C4-2B (cell line): ENCODE results near the gene GLI1.

Experiments used
- ZFX ChIP-seq: fragments of 450-650 bp; IDR thresholded peaks from 2 replicates; pipeline ENCODE4 v1.6.1; 2017
- TF ChIP-seq, protein P1 (sequence below): fragments of 450-650 bp; conservative IDR thresholded peaks from 2 replicates; pipeline ENCODE4 v1.5.1; 2017; ENCODE audit warnings: mild to moderate bottlenecking

DNA sequence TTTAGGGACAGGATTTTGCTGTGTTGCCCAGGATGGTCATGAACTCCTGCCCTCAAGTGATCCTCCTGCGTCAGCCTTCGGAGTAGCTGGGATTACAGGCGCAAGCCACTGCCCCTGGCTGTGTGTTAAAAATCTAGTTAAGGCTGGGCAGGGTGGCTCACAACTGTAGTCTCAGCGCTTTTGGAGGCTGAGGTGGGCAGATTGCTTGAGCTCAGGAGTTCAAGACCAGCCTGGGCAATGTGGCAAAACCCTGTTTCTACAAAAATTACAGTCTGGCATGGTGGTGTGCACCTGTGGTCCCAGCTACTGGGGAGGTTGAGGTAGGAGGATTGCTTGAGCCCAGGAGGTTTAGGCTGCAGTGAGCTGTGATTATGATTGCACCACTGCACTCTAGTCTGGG lies 51.6 kb downstream of the GLI1 start:
- TF ChIP-seq, protein P1, sequence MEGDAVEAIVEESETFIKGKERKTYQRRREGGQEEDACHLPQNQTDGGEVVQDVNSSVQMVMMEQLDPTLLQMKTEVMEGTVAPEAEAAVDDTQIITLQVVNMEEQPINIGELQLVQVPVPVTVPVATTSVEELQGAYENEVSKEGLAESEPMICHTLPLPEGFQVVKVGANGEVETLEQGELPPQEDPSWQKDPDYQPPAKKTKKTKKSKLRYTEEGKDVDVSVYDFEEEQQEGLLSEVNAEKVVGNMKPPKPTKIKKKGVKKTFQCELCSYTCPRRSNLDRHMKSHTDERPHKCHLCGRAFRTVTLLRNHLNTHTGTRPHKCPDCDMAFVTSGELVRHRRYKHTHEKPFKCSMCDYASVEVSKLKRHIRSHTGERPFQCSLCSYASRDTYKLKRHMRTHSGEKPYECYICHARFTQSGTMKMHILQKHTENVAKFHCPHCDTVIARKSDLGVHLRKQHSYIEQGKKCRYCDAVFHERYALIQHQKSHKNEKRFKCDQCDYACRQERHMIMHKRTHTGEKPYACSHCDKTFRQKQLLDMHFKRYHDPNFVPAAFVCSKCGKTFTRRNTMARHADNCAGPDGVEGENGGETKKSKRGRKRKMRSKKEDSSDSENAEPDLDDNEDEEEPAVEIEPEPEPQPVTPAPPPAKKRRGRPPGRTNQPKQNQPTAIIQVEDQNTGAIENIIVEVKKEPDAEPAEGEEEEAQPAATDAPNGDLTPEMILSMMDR: no peak
- TF ChIP-seq ZFX: no peak
